Posterior vena cava (tissue), 2 donors: Measurements from ENCODE around the gene SNX13. TPM values are rescaled to one million over a fixed set of nuclear protein-coding genes. Genes with fewer than 3 reads are reported as not detected.
A peak's percentile ranks its signal among the peaks of the same experiment; 100 is the strongest.

ENCODE experiments used
- DNase-seq: peaks from one replicate; pipeline ENCODE4 v3.0.0-alpha.2; 2020; ENCODE audit warnings: low spot score
- intact Hi-C, 2 donors: fragments of 100-400 bp; cut with DNase I; formaldehyde crosslinking; loops; one replicate each; pipeline versions ENCODE4 v1.14.1 to v1.14.2; 2022 to 2023
- long read RNA-seq, 2 donors: library from polyadenylated mRNA; unstranded; transcript quantifications; one replicate each; pipeline ENCODE4 v2.0.0, GENCODE V29; 2020 to 2021
- total RNA-seq, 2 donors: library from RNA; stranded (reverse); fragmentation: NEBNext Ultra II Directional; extraction: Animal tissue kit (Norgen Biotek cat#: 25700); gene quantifications; one replicate each; pipeline ENCODE4 v1.2.1, GENCODE V29; 2021
- donor health status: DM: yes; HTN: yes; CAD: no.
- donor health status: DM: yes; HTN: yes; CAD: no.

Gene SNX13, protein sequence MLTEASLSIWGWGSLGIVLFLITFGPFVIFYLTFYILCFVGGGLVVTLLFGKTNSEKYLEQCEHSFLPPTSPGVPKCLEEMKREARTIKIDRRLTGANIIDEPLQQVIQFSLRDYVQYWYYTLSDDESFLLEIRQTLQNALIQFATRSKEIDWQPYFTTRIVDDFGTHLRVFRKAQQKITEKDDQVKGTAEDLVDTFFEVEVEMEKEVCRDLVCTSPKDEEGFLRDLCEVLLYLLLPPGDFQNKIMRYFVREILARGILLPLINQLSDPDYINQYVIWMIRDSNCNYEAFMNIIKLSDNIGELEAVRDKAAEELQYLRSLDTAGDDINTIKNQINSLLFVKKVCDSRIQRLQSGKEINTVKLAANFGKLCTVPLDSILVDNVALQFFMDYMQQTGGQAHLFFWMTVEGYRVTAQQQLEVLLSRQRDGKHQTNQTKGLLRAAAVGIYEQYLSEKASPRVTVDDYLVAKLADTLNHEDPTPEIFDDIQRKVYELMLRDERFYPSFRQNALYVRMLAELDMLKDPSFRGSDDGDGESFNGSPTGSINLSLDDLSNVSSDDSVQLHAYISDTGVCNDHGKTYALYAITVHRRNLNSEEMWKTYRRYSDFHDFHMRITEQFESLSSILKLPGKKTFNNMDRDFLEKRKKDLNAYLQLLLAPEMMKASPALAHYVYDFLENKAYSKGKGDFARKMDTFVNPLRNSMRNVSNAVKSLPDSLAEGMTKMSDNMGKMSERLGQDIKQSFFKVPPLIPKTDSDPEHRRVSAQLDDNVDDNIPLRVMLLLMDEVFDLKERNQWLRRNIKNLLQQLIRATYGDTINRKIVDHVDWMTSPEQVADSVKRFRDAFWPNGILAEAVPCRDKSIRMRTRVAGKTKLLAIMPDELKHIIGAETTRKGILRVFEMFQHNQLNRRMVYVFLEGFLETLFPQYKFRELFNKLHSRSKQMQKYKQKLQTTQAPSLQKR
- total RNA-seq, result 10 to 100 TPM; 50.6 to 51.2 TPM
- long read RNA-seq, donor 1, full-length matches to known transcripts, result 10 of 19 reads
- long read RNA-seq, donor 1, partial matches to known transcripts, result 4 of 19 reads
- long read RNA-seq, donor 1, other reads (novel, unspliced or antisense), result 5 of 19 reads
- long read RNA-seq, donor 2, full-length matches to known transcripts, result 4 of 24 reads
- long read RNA-seq, donor 2, partial matches to known transcripts, result 16 of 24 reads
- long read RNA-seq, donor 2, other reads (novel, unspliced or antisense), result 4 of 24 reads

DNA sequence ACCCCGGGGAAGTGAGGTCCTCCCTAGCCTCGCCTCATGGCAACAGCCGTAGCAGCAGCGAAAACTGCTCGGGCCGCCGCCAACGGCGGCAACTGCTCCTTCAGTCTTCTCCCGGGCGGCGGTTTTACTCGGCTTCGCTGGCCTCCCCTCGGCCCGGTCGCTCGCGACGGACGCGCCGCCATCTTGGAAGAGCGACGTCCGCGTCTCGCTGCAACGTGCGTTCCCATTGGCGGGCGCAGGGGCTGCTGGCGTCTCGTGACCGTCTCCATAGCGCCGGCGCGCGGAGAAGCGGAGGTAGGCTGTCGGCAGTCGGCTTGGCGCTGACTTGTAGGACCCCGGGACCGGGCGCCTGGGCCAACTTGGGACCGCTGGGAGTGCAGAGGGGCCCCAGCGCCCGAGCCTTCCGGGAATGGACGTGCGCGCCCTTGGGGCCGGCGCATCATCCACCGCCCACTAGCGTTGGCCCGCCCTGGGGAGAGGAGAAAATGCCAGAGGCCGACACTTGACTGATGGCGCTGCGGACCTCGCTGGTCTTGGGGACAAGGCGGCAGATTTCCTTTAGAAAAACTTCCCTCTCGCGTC lies at the start of gene SNX13:
TSS of gene SNX13 (minus strand) at position 193 of the 582 bp plus-strand sequence. CDS start 199 bp downstream, outside the sequence.
- DNase-seq, result peak; percentile 98
- intact Hi-C loops, result no loop called here

DNA sequence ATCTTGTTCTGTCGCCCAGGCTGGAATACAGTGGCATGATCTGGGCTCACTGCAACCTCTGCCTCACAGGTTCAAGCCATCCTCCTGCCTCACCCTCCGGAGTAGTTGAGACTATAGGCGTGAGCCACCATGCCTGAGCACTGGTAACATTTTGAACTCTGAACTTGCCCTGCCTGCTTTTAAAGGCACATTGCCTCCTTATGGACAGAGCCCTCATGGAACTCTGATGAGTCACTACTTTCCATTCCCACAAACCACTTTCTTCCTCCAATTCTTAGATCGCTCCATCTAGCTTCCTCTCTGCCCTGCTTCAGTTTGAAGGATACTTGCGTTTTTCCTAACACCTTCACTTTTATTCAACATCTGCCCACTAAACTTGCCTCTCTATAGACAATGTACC lies 49.3 kb upstream of the SNX13 start:
- intact Hi-C loops, result no loop called here
- DNase-seq, result no peak

DNA sequence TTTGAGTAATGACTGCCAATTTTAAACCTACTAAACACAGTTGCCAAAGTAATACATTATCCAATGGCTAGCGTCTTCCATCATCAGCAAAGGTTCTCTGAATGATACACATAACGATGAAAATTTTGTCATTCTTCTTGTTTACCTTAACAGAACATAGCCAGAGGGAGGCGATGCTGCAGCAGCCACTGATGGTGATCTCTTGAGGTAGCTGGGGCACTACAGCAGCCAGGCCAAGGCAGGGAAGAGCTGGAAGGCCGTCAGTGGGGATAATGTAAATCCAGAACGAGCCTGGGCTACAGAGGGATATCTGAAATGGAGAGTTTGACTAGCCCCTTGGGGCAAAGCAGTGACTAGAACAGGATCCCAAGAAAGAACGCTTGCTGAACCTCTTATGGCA lies 48.6 kb upstream of the SNX13 start:
- intact Hi-C loops, result no loop called here
- DNase-seq, result no peak

DNA sequence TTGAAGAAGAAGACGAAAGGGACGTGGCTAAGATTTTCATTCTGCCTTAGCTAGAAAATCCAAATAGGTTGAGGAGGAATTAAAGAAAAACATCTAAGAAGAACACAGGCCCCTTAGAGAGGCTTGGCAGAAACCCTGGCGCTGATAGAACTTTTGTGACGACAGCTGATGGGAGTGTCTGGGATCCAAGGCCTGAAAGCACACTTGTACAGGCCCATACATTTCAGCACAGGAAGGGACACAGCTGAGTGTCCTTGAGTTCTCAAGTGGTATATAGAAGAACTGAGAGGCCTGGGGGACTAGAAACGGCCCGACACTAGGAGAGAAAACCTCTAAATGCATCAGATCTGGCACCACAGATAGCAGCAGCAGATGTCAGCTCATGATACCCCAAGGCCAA lies 47.8 kb upstream of the SNX13 start:
- no peak for DNase-seq
- intact Hi-C loops, result no loop called here

DNA sequence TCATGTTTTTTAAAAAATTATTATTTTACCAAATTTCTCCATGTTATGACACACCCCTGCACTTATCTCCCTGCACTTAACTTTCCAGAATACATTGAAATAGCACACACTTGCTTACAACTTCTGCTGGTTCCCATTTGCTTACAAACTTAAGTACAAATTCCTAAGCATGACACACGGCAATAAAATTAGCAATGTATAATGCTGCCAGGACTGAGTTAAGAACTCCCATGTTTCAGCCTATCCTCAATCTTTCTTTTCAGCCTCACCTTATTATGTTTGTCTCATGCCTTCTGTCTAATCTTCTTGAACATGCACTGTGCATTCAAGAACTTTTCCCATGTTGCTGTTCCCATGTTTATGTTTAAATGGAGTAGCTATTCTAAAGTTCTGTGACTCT lies 46.6 kb upstream of the SNX13 start:
- no peak for DNase-seq
- intact Hi-C loops, result no loop called here

DNA sequence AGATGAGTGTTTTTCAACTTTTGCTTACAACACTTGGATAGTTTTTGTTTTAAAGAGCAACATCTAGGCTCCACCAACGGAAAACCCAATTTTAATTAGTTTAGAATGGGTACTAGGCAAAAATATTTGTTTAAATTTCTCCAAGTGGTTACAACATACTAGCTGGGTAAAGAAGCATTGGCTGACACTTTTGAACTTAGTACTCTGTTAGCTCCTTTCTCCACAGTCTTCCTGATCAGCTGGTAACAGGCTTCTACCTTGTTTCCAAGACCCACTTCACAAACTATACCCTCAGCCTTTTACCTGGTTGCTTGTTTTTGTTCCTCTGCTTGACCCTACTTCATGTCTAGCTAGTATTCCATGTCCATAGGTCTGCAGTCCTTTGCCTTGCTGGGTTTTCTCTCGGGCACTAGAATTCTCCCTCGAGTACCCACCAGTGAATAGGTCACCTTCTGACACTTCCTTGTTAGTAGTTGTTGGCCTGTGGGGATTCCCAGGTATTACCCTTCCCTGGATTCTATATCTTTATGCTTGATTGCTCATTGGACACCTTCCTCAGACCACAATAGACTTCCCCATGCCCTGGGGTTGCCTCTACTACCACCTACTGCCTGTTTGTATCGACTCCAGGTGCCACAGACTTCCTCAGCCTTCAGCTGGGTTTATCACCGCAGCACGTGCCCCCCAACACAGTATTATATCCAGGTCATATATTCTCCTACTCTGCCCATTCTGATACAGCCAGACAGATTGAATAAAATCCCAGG lies 45.4 kb upstream of the SNX13 start:
- no peak for DNase-seq
- intact Hi-C loops, result no loop called here

DNA sequence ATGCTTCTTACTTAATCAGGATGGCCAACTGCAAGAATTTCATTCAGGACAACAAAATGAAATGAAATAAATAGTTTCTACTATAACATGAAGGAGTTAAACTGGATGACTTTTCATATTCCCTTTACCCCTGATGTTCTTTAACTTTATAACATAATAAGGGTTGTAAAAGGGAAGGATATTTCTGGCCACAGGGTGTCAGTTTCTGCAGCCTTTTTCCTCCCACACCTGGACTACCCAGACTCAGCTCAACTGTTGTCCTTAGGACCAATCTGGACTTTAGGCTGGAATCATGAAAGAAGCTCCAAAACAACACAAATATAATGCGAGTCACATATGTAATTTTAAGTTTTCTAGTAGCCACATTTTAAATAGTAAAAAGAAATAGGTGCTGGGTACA lies 44.0 kb upstream of the SNX13 start:
- intact Hi-C loops, result loop anchor here in 1 of 2 donors (5.0 kb wide), 1 partner anchor 1253 kb away; no protein-coding TSS in a partner anchor
- no peak for DNase-seq

DNA sequence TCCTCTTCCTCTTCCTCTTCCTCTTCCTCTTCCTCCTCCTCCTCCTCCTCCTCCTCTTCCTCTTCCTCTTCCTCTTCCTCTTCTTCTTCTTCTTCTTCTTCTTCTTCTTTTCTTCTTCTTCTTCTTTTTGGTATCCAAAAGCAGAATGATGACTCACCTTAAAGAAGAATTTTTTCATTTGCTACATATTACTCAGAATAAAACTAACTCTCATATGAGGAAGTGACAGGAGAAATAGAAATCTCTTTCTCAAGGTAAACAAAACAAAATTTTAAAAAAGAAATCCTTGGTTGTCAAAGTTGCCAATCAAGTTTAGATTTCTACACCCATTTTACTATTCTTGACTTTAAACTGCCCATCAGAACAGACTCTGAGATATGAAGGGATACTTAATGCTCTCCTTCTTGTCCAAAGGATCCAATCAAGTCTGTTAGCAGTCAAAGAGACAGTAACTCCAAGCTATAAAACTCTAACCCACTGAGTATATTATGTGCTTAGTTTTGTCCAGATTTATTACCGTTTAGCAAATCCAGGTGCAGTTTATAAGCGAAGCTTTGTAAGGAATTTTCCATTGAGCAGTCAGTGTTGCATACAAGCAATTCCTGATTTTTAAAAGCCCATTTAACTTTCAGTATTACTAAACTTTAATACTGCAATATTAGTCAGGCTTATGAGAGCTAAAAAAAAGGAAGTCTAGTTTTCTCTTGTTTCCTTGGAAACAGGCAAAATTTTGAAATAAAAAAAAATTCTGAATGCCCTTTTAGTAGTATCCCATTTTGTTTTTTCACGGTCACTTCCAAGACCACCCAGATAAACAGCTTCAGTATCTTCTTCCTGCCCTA lies 43.1 kb upstream of the SNX13 start:
- intact Hi-C loops, result loop anchor here in 1 of 2 donors (5.0 kb wide), 1 partner anchor 1254 kb away; no protein-coding TSS in a partner anchor
- no peak for DNase-seq

DNA sequence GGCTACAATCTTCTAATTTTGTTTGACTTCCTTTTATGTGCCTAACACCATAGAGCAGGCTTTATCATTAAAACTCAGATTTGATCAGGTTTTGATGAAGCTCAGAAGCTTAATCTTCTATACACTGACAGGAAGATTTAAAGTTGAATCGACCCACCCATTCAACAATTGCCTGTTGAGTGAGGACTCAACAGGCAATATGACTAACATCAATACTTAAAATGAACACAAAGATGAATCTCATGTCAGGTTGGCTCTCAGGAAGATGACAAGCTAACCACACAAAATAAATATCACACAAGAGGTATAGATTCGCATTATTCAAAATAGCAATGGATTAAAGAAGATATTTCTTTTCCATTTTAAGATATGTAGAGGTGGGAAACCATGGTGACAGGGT lies 36.7 kb upstream of the SNX13 start:
- intact Hi-C loops, result no loop called here
- no peak for DNase-seq

DNA sequence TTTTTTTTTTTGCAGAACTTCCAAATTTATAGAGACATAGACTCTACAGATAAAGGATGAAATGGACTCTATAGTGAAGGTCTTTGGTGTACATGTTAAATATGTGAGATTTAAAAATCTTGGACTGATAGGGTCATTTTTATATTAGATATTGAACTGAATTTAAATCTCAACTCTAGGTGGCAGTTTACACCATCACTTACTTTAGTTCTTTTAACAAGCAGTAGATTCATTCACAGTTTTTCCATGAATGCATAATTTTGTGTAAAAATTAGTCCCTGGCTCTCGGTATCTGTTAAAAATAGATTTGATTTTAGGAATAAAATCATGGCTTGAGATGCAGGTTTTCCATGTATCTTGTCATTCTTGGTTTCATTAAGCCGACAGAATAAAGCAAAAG lies 31.1 kb upstream of the SNX13 start:
- no peak for DNase-seq
- intact Hi-C loops, result no loop called here

DNA sequence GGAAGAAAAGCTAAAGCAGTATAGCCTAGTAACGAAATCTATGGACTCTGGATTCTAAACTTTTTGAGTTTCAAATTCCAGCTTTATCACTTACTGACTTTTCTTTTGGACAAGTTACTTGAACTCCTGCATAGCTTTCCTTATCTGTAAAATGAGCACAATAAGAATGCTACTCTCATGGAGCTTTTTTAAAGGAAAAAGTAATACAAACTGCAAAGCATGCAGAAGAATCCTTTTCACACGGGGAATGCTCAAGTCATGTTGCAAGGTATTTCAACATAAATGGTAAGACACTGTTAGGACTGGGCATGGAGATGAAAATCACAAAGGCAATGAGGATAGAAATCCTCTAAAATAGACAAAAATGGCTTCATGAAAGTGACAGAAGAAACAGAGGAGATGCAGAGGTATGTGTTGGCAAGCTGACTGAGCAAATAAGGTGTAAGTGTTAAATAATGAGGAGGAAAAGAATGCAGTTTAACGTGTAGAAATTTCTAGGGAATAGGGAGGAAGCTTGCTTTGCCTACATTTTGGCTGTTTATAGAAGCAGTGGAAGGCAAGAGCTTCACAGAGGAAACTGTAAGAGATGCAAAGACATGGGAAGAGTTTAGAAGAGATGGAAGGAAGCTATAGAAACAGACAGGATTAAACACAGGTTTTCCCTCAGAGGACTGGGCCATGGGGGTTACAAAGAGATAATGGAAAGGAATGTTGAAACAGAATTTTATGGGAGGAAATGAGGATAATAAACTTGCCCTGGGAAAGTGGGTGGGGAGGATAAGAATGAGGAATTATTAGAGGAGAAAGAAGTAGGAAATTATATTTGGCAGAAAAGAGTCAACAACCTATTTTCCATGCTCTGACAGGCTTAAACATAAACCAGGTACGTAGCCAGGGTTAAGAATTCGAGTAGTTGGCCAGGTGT lies 28.8 kb upstream of the SNX13 start:
- DNase-seq, result no peak
- intact Hi-C loops, result no loop called here

DNA sequence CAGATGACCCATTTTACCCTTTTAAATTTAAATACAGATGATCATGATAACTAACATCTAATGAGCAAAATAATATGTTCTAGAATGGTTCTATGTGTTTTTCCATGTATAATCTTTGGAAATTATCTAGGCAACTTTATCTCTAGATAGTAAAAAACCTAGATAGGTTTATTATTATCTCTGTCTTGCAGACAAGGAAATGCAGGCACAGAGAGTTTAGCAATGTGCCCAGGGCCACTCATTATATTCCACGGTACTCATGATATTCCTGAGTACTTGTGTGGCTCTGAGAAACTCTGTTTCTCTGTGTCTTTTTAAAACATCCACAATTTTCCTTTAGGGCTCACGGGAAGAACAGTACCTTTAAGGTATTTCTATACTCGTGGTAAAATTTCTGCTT lies 26.4 kb upstream of the SNX13 start:
- intact Hi-C loops, result no loop called here
- DNase-seq, result no peak

DNA sequence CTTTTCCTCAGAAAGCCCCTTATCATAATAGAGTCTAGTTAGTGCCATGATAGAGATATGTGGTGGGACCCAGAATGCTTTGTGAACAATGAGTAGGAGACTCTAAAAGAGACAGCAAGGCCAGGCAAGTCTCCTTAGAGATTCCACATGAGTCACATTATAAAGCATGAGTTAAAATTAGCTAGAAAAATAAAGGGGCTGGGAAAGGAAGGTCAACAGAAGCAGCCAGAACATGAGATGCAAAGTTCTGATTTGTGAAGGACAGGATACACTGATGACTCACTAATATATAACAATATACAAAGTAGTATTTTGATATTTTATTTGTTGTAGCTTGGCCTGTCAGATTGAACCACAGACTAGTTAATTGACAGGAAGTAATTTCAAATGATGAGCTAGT lies 25.3 kb upstream of the SNX13 start:
- DNase-seq, result no peak
- intact Hi-C loops, result no loop called here

DNA sequence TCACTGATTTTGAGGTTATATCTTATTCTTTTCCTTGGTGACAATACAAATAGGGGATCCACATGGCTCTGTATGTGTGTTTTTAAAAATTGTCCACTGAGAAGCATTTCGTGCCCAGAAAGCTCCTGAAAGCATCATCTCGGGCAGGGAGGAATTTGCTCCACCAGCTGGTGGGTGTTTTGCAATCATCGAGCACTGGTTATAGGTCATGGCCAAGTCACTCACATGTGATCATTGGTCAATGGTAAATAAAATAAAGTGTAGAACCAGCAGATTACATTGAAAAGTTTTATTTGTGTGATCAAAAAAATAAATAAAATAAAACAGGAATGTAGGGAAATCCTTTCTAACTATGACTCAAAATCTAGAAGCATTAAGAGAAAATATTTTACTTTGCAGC lies 23.0 kb upstream of the SNX13 start:
- intact Hi-C loops, result no loop called here
- DNase-seq, result no peak

DNA sequence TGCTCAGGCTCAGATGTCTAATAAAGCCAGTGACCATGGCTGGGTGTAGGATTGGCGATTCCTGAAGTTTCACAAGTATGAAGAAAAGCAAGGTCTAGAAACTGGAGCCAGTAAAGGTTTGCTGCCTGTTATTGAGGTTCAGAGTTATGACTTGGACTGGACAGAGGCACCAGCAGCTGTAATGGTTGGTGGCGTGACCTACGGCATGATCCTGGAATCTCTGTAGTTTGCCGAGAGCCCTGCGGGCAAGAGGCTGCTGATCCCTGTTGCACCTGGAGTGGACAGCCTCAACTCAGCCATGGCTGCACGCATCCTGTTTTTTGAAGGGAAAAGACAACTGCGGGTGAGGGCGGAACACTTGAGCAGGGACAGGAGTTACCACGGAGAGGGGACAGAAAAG lies 22.4 kb upstream of the SNX13 start:
- intact Hi-C loops, result no loop called here
- DNase-seq, result no peak

DNA sequence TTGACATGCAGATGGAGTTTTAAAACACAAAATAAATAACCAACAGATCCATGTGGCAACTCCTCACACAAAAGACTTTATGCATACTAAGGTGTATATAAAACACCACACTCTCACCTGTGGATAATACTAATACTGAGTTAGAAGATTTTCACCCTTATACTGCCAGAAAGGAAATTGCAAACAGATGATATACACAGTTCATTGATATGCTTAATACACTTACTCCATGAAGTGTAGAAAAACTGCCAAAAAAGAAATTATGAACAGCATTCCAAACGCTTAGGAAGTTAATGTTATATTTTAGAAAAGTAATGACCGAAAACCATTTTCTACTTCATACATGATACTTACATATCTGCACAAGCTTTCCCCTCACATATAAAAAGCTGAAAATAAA lies 17.6 kb upstream of the SNX13 start:
- DNase-seq, result no peak
- intact Hi-C loops, result no loop called here

DNA sequence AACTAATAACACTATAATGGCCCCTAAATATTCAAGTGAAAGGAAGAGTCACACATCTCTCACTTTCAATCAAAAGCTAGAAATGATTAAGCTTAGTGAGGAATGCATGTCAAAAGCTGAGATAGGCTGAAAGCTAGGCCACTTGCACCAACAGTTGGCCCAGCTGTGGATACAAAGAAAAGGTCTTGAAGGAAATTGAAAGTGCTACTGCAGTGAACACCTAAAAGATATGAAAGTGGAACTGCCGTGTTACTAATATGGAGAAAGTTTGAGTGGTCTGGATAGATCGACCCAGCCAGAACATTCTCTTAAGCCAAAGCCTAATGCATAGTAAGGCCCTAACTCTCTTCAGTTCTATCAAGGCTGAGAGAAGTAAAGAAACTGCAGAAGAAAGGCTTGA lies 12.1 kb upstream of the SNX13 start:
- intact Hi-C loops, result no loop called here

More for the DNA sequence above, 12.1 kb upstream of the SNX13 start:
- DNase-seq, result no peak
